Suprapubic skin (tissue), 4 donors: ENCODE results near the gene YIF1A. TPM values are rescaled to one million over a fixed set of nuclear protein-coding genes. Genes with fewer than 3 reads are reported as not detected.

Experiments used
- DNase-seq, 2 donors: peaks; one replicate each; pipeline ENCODE4 v3.0.0-alpha.2; 2019; ENCODE audit warnings: low spot score in 2 of 2
- H3K27ac ChIP-seq: fragments of 200-600 bp; sonication (generic); one replicate; pipeline ENCODE4 v1.5.1; 2019
- H3K27me3 ChIP-seq: fragments of 200-600 bp; sonication (generic); one replicate; pipeline ENCODE4 v1.5.1; 2019
- H3K36me3 ChIP-seq: fragments of 200-600 bp; sonication (generic); one replicate; pipeline ENCODE4 v1.5.1; 2019
- H3K4me1 ChIP-seq: fragments of 200-600 bp; sonication (generic); one replicate; pipeline ENCODE4 v1.5.1; 2019
- H3K4me3 ChIP-seq: fragments of 200-600 bp; sonication (generic); one replicate; pipeline ENCODE4 v1.5.1; 2019; ENCODE audit warnings: mild to moderate bottlenecking
- H3K9me3 ChIP-seq: fragments of 200-600 bp; sonication (generic); one replicate; pipeline ENCODE4 v1.5.1; 2019
- EP300 ChIP-seq: sonication (generic); formaldehyde crosslinking; IDR thresholded peaks from one replicate; pipeline ENCODE4 v1.6.1; 2017; ENCODE audit warnings: antibody characterized with exemption
- POLR2A ChIP-seq, 2 donors: fragments of 450-650 bp; IDR thresholded peaks; one replicate each; pipeline ENCODE4 v1.6.1; 2017; ENCODE audit warnings: antibody characterized with exemption in 2 of 2, mild to moderate bottlenecking in 2 of 2, moderate library complexity in 2 of 2
- POLR2AphosphoS5 ChIP-seq, 3 donors: sonication (generic); formaldehyde crosslinking; IDR thresholded peaks; one replicate each; pipeline ENCODE4 v1.6.1; 2017; ENCODE audit warnings: antibody characterized with exemption in 3 of 3
- WGBS: methylation state at CpG from one replicate; pipeline ENCODE4 v1.1.5; 2018; 5-methylcytosine and 5-hydroxymethylcytosine counted together
- total RNA-seq, 4 donors: library from RNA; depleted of rRNA; stranded (reverse); fragments of >200 nt; gene quantifications; one replicate each; pipeline ENCODE4 v1.1.0, GENCODE V29; 2016
- TF ChIP-seq, protein P1 (sequence below), 2 donors: fragments of 200-600 bp in 1 of 2; fragments of 450-650 bp in 1 of 2; sonication (generic) in 1 of 2; IDR thresholded peaks; one replicate each; pipeline ENCODE4 v1.5.1; 2016 to 2019; ENCODE audit warnings: antibody characterized with exemption in 2 of 2, mild to moderate bottlenecking in 1 of 2, moderate library complexity in 1 of 2

YIF1A gene
- total RNA-seq, 4 donors from 2014 or later, result 21.6 to 61.3 (median 56.1) TPM

DNA sequence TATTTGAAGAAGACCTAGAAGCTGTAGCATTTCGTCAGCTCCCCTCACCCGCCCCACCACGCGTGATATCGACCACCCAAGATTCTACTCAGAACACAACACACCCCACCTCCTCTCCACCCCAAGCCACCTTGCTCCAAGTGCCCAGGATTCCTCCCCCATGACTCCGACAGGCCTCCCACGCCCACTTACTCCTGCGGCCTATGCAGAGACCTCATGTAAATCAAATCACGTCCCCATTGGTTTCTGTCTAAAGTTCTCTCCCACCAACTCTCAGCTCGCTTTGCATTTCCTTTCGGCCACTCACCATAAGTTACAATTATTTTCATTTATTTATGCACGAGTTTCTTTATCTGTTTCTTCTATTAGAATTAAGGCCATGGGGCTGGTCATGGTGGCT lies 13.7 kb upstream of the YIF1A start:
- no peak overlapping the region for H3K27ac ChIP-seq
- DNase-seq, result no peak
- H3K9me3 ChIP-seq, result no peaks in the 10 kb centered on the region
- 85% methylated on average over 12 of the region's 12 CpGs for WGBS
- no peak for TF ChIP-seq POLR2AphosphoS5 (IDR thresholded peaks at IDR 0.05)
- no peak for TF ChIP-seq EP300
- TF ChIP-seq, protein P1, sequence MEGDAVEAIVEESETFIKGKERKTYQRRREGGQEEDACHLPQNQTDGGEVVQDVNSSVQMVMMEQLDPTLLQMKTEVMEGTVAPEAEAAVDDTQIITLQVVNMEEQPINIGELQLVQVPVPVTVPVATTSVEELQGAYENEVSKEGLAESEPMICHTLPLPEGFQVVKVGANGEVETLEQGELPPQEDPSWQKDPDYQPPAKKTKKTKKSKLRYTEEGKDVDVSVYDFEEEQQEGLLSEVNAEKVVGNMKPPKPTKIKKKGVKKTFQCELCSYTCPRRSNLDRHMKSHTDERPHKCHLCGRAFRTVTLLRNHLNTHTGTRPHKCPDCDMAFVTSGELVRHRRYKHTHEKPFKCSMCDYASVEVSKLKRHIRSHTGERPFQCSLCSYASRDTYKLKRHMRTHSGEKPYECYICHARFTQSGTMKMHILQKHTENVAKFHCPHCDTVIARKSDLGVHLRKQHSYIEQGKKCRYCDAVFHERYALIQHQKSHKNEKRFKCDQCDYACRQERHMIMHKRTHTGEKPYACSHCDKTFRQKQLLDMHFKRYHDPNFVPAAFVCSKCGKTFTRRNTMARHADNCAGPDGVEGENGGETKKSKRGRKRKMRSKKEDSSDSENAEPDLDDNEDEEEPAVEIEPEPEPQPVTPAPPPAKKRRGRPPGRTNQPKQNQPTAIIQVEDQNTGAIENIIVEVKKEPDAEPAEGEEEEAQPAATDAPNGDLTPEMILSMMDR (IDR thresholded peaks at IDR 0.05), result no peak
- TF ChIP-seq POLR2A (IDR thresholded peaks at IDR 0.05), result no peak
- H3K4me3 ChIP-seq, result no peak overlapping the region
- no peaks in the 10 kb centered on the region for H3K27me3 ChIP-seq
- H3K4me1 ChIP-seq, result no peaks in the 10 kb centered on the region
- no peaks in the 10 kb centered on the region for H3K36me3 ChIP-seq

DNA sequence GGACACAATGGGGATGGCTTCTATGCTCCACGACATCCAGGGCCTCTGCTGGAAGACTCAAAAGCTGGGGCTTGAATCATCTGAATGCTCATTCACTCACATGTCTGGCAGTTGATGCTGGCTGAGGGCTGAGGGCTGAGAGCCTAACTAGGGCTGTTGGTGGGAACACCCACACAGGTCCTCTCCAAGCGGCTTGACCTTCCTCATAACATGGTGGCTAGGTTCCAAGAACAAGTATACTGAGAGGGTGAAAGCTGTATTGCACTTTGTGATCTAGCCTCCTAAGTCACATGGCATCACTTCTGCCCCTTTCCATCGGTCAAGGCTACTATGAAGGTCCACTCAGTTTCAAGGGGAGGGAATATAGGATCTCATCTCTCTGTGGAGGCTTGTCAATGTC lies 10.2 kb upstream of the YIF1A start:
- no peak overlapping the region for H3K27ac ChIP-seq
- TF ChIP-seq, protein P1 (IDR thresholded peaks at IDR 0.05), result no peak
- TF ChIP-seq EP300, result no peak

GRCh38 chr11:66297610-66298009 lies 8.7 kb upstream of the YIF1A start:
- Histone ChIP-seq H3K9me3 (no peaks in the 10 kb centered on the region), H3K27ac (no peak overlapping the region), H3K4me3 (no peak overlapping the region), H3K27me3 (peaks cover 36% of the 10 kb centered on the region), H3K4me1 (no peaks in the 10 kb centered on the region), H3K36me3 (no peaks in the 10 kb centered on the region)
- WGBS, result 70% methylated on average over 8 of the region's 8 CpGs
- TF ChIP-seq, protein P1 (IDR thresholded peaks at IDR 0.05), result no peak
- TF ChIP-seq POLR2AphosphoS5 (IDR thresholded peaks at IDR 0.05) (no peak), EP300 (no peak), POLR2A (IDR thresholded peaks at IDR 0.05) (no peak)
- no peak for DNase-seq

More for the DNA sequence above, 10.2 kb upstream of the YIF1A start:
- no peak for DNase-seq
- no peak overlapping the region for H3K4me3 ChIP-seq
- no peaks in the 10 kb centered on the region for H3K4me1 ChIP-seq
- WGBS, result 93% methylated on average over 2 of the region's 3 CpGs
- no peaks in the 10 kb centered on the region for H3K9me3 ChIP-seq
- H3K27me3 ChIP-seq, result peaks cover 20% of the 10 kb centered on the region
- no peaks in the 10 kb centered on the region for H3K36me3 ChIP-seq

DNA sequence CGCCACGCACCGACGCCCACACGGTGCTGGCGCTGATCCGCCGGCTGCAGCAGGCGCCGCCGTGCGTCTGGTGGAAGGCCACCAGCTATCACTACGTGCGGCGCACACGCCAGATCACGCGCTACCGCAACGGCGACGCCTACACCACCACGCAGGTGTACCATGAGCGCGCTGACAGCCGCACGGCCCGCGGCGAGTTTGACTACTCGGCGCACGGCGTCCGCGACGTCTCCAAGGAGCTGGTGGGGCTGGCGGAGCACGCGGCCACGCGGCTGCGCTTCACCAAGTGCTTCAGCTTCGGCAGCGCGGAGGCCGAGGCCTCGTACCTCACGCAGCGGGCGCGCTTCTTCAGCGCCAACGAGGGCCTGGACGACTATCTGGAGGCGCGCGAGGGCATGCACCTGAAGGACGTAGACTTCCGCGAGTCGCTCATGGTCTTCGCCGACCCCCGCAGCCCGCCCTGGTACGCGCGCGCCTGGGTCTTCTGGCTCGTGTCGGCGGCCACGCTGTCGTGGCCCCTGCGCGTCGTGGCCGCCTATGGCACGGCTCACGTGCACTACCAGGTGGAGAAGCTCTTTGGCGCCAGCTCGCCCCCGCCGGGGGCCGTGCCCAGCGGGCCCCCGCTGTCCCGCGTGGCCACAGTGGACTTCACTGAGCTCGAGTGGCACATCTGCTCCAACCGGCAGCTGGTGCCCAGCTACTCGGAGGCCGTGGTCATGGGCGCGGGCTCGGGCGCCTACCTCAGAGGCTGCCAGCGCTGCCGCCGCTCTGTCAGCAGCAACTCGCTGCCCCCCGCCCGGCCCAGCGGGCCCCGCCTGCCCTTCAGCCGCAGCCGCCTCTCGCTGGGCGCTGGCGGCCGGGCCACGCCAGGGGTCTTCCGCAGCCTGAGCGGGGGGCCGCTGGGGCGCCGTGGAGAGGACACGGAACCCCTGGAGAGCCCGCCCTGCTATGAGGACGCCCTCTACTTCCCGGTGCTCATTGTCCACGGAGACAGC lies 6.0 kb upstream of the YIF1A start:
- Histone ChIP-seq H3K9me3 (no peaks in the 10 kb centered on the region), H3K27me3 (peaks cover 55% of the 10 kb centered on the region), H3K4me3 (no peak overlapping the region), H3K4me1 (peaks cover 13% of the 10 kb centered on the region), H3K36me3 (no peaks in the 10 kb centered on the region), H3K27ac (no peak overlapping the region)
- WGBS, result 94% methylated on average over 25 of the region's 123 CpGs
- TF ChIP-seq POLR2AphosphoS5 (IDR thresholded peaks at IDR 0.05) (no peak), POLR2A (IDR thresholded peaks at IDR 0.05) (no peak), EP300 (no peak)
- TF ChIP-seq, protein P1 (IDR thresholded peaks at IDR 0.05), result no peak
- DNase-seq, result no peak

DNA sequence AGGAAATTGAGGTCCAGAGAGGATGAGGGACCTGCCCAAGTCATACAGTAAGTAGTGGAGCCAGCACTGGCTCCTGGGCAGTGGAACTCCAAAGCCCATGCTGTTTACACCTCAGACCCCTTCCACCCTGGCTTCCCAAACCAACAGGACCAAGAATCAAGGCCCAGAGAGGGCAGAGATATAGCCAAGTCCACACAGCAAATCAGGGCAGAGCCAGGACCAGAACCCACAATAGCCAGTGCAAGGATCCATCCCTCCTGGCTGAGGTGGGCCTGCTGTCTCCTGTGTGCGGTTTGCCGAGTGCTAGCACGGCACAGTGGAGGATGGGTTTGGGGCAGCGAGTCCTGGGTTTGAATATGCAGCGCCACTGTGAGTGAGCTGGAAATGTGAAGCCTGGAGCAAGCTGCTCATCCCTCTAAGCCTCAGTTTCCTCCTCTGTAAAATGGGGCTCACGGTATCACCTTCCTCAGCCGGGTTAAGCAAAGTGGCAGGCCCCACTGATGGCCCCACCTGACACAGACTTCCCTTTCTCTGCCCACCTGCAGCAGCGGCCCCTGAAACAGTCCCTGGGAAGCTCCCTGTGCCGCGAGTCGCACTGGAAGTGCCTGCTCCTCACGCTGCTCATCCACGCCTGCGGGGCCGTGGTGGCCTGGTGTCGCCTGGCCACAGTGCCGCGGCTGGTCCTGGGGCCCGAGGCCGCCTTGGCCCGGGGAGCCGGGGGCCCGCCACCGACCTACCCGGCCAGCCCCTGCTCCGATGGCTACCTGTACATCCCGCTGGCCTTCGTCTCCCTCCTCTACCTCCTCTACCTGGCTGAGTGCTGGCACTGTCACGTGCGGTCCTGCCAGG lies 5.1 kb upstream of the YIF1A start:
- no peak overlapping the region for H3K27ac ChIP-seq
- WGBS, result 84% methylated on average over 9 of the region's 30 CpGs
- no peaks in the 10 kb centered on the region for H3K36me3 ChIP-seq
- no peaks in the 10 kb centered on the region for H3K9me3 ChIP-seq
- H3K27me3 ChIP-seq, result peaks cover 55% of the 10 kb centered on the region
- H3K4me1 ChIP-seq, result peaks cover 19% of the 10 kb centered on the region
- TF ChIP-seq POLR2A (IDR thresholded peaks at IDR 0.05) (no peak), EP300 (no peak), POLR2AphosphoS5 (IDR thresholded peaks at IDR 0.05) (no peak)
- TF ChIP-seq, protein P1 (IDR thresholded peaks at IDR 0.05), result no peak
- no peak overlapping the region for H3K4me3 ChIP-seq
- no peak for DNase-seq
